Subcutaneous adipose tissue (tissue), 4 donors: ENCODE measurements around the gene CDH24. TPM values are rescaled to one million over a fixed set of nuclear protein-coding genes. Genes with fewer than 3 reads are reported as not detected.

ENCODE experiments used
- total RNA-seq, 4 donors: library from RNA; depleted of rRNA; stranded (reverse); fragments of >200 nt; gene quantifications; one replicate each; pipeline ENCODE4 v1.1.0, GENCODE V29; 2016
- TF ChIP-seq, protein P1 (sequence below): fragments of 450-650 bp; IDR thresholded peaks from one replicate; pipeline ENCODE4 v1.5.1; 2016; ENCODE audit warnings: low read depth, mild to moderate bottlenecking, control low read depth, antibody characterized with exemption, moderate library complexity

Gene CDH24
- total RNA-seq, 4 donors from 2014 or later: 1.5 to 4.1 (median 1.8) TPM

- TF ChIP-seq, protein P1, sequence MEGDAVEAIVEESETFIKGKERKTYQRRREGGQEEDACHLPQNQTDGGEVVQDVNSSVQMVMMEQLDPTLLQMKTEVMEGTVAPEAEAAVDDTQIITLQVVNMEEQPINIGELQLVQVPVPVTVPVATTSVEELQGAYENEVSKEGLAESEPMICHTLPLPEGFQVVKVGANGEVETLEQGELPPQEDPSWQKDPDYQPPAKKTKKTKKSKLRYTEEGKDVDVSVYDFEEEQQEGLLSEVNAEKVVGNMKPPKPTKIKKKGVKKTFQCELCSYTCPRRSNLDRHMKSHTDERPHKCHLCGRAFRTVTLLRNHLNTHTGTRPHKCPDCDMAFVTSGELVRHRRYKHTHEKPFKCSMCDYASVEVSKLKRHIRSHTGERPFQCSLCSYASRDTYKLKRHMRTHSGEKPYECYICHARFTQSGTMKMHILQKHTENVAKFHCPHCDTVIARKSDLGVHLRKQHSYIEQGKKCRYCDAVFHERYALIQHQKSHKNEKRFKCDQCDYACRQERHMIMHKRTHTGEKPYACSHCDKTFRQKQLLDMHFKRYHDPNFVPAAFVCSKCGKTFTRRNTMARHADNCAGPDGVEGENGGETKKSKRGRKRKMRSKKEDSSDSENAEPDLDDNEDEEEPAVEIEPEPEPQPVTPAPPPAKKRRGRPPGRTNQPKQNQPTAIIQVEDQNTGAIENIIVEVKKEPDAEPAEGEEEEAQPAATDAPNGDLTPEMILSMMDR: no peak
Measured at GRCh38 chr14:23060536-23061260, 3.4 kb upstream of the CDH24 start.

- TF ChIP-seq, protein P1: no peak
Measured at GRCh38 chr14:23058654-23059504, 1.6 kb upstream of the CDH24 start.

DNA sequence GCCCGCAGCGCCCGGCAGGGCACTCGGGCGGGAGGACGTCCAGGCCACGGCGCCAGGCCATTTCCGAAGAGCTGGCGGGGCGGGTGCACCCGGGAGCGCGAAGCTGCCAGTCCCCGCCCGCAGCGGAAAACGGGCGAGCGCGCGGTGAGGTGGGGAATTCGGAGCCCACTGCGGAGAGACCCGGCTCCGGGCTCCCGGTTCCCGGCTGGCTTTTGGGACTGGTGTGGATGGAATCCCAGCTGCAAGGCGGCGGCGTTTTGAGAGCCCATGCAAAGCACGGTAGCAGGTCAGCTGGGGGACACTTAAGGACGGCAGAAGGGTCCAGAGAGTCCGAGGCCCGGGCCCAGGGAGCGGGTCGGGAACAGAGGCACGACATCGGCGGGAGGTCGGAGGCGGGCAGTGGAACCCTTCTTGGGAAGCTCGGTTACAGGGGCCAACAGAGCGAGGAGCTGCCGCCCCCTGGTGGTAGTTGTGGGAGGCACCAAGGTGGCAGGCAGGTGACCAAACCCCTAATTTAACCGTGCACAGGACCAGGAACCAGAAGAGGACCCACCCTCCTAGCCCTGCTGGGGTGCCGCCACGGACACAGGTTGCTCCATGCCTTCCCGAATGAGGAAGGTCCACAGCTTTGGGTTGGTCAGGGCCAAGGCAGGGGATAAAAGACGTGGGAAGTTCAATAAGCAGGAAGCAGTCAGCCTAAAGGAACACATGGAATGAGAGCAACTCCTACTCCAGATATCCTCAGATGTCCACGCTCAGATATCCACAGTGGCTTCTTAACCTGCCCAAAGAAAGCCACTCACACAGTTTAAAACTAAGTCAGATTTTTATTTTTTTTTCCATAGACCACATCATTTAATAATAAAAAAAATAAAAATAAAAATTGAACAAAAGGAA lies 685 bp upstream of the CDH24 start:
- TF ChIP-seq, protein P1: no peak

DNA sequence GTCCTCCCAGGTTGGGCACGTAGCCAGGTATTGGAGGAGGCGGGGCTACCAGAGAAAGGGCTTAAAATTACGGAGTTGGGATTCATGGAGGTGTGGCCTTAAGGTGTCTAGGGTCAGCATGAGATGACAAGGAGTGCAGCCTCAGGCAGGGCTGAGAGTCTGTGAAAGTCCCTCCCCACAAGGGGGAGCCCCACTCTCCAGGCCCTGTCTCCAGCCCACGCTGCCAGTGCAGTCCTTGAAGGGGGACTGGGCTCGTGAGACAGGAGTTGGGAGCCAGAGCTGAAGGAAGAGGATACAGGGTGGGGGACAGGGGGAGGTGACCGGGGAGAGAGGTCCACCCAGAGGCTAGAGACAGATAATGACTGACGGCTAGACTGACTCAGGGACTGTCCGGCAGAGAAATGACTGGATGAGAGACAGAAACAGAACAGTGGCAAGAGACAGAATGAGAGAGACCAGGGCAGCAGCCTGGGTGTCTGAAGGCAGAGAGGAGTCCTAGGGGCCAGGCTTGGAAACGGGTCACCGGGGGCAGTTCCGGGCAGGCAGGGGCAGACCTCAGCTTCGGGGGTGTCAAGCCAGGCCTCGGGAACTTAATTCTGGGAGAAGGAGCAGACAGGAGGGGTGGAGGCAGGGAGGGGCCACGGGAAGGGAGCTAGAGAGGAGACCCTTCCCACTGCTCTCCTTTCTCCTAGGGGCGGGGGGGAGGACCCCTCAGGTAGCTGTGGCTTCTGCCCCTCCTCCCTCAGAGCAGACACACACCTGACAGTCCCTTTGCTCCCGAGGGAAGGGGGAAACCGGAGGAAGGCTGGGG lies 970 bp downstream of the CDH24 start:
- TF ChIP-seq, protein P1: no peak

- TF ChIP-seq, protein P1: no peak
Measured at GRCh38 chr14:23055621-23056144, 1.6 kb downstream of the CDH24 start.

DNA sequence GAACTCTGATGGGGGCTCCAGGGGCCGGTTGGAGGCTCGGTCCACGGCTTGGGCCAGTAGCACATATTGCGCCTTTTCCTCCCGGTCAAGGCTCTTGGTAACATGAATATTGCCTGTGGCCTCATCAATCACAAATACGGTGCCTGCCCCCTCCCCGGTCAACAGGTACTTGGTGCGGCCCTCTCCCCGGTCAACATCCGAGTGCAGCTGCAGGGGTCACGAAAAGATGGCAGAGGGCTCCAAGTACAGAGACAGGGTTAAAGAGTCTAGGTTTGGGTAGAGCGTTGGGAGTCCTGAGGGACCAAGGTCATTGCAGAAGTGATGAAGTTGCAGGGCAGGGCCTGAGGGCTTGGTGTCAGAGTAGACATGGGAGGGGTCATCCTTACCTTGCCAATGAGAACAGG lies 2.2 kb downstream of the CDH24 start:
- TF ChIP-seq, protein P1: no peak
